GM19468 (cell line): ENCODE data around the gene TBC1D20.

ENCODE experiments used
- ATAC-seq: cut with Tn5 transposase; IDR thresholded peaks from one replicate; pipeline ENCODE4 v1.9.1; 2021; ENCODE audit warnings: mild to moderate bottlenecking, moderate library complexity, moderate number of reproducible peaks; ENCODE audit not compliant: unreplicated experiment; ENCODE audit errors: extremely low read depth

TBC1D20 gene

DNA sequence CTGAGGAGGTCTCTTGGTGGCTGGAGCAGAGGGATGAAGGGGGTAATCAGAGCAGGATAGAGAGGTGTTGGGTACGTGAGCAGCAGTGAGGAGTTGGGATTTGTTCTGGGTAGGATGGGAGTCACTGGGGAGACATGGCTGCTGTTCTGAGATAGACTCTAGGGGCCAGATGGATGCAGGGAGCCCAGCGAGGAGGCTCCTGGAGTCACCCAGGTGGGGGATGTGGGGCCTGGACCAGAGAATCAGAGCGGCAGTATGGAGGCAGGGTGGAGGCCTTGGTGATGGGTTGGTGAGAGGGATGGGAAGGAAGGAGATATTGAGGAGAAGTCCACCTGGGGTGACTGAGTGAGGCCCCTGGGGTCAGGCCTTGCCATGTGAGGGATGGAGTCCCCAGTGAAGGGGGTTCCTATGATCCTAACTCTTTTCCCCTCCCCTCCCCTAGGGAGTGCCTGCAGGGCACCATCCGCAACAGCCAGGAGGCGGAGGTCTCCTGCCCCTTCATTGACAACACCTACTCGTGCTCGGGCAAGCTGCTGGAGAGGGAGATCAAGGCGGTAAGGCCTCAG lies 40.6 kb downstream of the TBC1D20 start:
- no peak for ATAC-seq

DNA sequence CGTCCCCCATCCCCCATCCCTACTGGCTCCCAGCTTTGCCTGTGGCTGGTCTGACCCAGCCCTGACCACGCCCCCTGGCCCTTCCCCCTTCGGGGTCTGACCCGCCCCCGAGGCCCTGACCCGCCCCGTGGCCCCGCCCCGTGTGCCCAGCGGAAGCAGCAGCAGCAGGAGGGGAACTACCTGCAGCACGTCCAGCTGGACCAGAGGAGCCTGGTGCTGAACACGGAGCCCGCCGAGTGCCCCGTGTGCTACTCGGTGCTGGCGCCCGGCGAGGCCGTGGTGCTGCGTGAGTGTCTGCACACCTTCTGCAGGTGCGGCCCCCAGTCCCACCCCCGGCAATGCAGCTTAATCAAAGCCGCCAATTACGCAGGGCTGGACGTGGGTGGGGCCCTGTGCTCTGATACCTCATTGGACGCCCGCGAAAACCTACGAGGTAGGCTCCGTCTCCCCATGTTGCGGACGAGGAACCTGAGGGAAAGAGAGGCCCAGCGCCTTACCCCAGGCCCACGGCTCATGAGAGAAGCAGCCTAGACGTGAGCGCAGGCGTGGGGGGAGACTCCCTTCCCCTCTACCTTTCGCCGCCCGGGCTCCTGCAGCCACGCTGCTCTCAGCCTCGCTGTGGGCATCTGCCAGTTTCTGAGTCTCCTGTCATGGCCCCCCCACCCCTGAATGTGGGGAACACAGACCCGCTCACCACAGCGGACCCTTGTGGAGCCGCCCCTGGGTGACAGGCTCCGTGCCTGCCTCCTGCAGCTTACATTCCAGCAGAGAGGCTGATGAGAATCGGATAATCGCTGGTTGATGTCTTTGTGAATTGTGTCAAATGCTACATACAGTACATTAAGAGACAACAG lies 41.4 kb downstream of the TBC1D20 start:
- no peak for ATAC-seq

DNA sequence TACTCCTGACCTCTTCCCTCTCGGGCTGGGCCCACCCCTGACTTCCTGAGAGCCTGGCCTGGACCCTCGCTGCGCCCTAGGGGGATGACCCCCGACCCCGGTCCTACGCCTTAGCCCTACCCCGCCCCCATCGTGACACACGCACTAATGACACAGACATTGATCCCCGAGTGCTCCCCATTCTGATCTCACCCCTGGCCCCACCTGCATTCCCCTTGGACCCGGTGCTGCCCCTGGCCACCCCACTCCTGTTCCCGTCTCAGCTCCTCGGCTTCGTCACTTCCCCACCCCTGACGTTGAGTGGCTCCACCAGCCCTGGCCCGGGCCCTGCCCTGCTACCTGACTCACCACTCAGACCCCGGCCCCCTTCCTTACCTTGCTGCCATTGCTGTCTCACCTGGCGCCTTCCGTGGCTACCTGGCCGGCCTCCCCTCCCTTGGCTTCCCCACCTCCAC lies 42.1 kb downstream of the TBC1D20 start:
- ATAC-seq = no peak

DNA sequence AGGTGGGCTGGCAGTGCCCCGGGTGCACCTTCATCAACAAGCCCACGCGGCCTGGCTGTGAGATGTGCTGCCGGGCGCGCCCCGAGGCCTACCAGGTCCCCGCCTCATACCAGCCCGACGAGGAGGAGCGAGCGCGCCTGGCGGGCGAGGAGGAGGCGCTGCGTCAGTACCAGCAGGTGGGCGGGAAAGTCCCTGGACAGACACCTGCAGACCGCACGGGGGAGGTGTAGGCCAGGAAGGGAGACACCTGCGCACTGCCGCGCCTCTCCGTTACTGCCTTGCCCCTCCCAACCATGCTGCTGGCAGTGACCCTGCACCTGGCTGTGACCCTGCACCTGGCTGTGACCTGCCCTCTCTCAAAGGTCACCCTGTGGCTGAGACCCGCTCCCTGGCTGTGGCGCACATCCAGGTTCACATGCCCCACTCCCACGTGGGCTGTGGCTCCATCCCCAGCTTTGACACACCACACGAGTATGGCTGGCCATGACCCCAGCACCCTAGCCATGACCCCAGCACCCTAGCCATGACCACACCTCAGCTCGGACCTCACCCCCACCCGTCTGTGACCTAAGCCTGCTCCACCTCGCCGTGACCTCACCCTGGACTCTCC lies 42.7 kb downstream of the TBC1D20 start:
- no peak for ATAC-seq

DNA sequence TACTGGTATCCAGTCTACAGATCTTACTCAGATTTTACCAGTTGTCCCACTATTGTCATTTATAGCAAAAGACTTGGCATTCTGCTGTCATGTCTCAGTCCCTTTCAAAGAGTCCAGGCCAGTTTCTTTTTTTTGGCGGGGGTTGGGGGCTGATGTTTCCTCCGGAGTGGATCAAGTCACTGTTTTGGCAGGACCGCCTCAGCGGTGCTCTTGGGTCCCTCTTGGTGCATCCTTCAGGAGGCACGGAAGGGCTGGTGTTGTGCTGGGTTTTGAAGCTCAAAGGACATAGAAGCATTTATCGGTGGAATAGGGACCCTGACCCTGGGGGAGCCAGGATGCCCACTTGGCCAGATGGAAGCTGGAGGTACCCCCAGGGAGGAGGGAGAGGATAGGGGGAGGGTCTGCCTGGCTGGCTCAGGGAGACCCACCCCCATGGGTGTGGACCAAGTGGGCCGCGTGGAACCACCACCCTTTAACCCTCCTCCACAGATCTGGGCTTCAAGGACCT lies 43.4 kb downstream of the TBC1D20 start:
- no peak for ATAC-seq

DNA sequence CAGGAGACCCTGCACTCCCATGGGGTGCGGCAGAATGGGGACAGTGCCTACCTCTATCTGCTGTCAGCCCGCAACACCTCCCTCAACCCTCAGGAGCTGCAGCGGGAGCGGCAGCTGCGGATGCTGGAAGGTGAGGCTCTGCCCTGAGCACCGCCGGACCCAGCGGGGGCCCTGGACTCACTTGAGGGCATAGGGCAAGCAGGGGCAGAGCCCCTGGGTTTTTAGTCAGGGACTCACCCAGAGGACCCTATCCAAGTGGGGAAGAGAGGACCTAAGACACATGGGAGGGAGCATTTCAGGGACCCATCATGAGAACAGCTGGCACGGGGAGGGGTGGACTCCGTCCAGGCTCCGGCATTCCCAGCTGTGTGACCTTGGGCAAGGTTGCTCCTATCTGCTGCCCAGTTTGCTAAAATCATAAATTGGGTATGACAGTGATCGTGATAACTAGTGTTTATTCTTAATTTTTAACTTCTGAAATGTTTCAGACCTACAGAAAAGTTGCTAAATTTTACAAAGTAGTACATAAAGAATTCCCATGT lies 44.5 kb downstream of the TBC1D20 start:
- ATAC-seq = no peak

DNA sequence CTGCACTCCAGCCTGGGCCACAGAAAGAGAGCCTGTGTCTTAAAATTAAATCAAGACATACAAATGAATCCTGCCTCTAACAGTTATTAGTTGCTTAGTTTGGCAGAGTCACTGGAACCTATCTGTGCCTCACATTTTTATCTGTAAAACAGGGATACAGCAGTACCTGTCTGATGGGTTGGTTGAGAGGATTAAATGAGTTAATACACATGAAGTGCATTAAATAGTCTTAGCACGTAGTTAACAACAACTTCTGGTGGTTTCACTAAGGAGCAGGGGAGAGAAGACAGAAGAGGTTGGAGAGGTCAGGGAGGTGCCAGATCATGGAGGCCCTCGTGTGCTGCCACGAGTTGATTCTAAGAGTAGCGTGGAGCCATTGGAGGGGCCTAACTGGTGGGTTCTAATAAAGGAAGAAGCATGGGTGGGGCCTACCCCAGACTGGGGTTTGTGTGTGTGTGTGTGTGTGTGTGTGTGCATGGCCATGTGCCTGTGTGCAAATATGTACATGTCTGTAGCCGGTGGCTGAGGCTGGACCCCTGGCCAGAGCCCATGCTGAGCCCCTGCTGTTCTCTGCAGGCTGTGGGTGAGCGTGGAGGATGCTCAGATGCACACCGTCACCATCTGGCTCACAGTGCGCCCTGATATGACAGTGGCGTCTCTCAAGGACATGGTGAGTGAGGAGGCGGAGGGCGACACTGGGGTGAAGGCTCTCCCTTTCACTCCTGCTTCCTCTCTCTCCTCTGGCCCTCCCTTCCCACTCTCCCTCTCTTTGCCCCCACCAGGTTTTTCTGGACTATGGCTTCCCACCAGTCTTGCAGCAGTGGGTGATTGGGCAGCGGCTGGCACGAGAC lies 45.2 kb downstream of the TBC1D20 start:
- no peak for ATAC-seq

DNA sequence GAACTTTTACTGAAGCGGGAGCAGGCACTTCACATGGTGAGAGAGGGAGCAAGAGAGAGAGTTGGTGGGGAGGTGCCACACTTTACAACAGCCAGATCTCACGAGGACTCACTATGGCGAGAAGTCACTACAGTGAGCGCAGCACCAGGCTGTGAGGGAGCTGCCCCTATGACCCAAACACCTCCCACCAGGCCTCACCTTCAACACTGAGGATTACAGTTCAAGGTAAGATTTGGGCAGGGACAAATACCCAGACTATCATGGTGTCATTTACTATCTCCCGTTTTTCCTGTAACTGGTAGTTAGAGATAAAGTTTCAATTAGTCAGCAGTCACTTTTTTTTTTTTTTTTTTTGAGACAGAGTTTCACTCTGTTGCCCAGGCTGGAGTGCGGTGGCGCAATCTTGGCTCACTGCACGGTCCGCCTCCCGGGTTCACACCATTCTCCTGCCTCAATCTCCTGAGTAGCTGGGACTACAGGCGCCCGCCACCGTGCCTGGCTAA lies 46.5 kb downstream of the TBC1D20 start:
- no peak for ATAC-seq

DNA sequence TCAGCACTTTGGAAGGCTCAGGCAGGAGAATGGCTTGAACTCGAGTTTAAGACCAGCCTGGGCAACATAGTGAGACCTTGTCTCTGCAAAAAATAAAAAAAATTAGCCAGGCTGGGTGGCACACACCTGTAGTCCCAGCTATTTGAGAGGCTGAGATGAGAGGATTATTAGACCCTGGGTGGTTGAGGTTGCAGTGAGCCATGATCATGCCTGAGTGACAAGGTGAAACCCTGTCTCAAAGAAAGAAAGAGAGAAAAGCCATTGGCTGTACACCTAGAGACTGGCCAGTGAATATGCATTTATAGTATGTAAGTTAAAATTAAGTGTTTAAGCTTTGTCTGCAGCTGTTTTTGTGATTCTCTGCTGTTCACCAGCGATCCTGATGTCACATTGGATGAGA lies 48.2 kb downstream of the TBC1D20 start:
- ATAC-seq = no peak

DNA sequence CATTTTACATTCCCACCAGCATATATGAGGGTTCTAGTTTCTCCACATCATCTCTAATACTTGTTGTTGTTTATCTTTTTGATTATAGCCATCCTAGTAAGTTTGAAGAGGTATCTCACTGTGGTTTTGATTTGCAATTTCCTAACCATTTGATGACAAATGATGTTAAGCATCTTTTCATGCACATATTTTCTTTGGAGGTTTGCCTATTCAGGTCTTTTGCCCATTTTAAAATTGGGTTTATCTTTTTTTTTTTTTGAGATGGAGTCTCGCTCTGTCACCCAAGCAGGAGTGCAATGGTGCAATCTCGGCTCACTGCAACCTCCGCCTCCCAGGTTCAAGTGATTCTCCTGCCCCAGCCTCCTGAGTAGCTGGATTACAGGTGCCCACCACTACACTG lies 50.3 kb downstream of the TBC1D20 start:
- ATAC-seq = no peak

DNA sequence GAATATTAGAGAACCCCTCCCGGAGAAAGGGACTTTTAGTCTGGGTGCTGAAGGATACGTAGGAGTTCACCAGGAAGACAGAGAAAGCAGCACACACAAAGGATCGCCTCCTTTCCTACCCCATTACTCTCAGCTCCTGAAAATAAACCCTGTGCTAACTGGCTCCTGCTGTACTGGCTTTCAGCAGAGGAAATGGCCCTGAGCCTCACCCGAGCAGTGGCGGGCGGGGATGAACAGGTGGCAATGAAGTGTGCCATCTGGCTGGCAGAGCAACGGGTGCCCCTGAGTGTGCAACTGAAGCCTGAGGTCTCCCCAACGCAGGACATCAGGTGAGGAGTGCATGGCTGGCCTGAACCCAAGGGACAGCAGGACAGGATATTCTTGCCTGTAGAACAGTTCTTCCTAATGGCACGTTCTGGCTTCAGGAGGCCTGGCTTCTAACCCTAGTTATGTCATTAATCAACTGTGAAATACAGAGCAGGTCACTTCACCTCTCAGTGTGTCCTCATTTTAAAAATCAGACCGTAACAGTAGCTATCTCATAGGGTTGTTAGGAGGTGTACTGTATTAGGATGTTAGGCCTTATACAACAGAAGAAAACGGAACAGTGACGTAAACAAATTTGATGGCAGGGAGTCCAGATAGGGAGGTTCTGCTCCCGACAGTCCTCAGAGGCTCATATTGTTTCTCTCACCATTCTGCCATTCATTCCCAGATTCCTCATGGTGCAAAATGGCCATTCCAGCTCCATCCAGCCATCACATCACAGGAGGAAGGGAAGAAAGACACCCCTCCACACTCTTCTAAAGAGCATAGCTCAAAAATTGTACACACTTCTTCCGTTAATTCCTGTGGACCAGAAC lies 52.4 kb downstream of the TBC1D20 start:
- no peak for ATAC-seq

DNA sequence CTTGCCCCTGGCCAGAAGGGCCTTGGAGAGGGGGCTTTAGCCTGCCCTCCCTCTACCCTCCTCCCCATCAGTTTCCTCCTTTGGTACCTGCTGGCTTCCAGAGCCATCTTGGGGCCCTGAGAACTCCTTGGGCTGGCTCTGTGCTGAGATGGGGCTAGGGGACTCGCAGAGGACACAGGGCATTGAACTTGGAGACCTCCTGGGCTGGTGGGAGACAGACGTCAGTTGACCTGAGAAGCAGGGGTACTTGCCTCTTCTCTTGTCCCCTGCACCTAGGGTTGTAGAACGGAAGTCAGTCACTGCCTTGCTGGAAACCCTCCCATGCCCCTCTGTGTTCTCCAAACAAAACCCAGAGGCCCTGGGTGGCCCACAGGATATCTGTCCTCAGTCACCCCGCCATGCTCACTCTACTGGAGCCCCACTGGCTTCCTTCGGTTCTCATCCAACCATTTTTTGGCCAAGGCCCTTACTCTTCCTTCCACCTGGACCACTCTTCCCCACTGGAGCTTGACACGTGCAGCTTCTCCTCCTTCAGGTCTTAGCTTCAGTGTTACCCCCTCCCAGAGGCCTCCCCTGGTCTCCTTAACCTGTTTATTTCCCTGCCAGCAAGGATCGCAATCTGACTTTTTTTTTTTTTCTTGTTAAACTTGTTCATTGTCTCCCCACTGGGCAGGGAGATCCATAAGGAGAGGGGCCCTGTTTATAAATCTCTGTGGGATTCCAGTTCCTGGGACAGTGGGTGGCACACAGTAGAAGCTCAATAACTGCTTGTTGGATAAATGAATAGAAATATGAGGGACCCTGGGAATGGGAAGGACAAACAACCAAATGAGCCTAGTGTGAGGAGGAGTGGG lies 53.3 kb downstream of the TBC1D20 start:
- ATAC-seq = no peak

DNA sequence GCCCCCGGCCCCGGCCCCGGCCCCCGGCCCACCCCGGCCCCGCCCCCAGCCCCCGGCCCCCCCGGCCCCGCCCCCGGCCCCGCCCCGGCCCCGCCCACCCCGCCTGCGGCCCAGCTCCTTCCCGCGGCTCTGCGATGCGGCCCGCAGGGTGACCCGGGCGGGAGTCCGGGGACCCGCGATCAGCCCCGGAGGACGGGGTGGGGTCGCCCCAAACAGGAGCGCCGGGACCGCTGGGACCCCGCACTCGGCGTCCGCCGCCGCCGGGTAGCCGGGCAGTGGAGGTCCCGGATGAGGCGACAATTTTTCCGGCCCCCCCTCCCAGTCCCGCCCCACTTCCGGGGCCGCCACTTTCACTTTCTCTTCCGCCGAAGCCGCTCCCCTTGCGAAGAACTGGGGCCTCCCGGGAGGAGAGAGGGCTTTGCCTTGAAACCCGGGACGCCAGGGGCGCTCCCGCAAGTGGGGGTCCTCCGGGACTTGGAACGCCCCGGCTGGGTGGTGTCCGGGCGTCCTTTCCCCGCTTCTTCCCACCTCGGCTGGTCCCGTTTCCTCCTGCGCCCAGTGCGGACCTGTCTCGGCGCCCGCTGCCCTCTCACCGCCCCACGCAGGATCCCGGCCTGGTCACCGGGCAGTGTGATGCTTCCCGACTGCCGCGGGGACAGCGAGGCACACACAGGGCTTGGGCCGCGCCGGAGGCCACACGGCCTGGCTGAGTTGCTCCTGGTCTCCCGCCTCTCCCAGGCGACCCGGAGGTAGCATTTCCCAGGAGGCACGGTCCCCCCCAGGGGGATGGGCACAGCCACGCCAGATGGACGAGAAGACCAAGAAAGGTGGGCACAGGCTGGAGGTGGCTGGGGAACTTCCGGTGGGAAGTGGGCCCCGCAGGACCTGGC lies 54.1 kb downstream of the TBC1D20 start, which contains the start of gene RBCK1:
Gene RBCK1 (plus strand): TSS at position 347 of the 890 bp plus-strand sequence. CDS start 459 bp downstream, at position 806.
- ATAC-seq = peak; percentile 20

DNA sequence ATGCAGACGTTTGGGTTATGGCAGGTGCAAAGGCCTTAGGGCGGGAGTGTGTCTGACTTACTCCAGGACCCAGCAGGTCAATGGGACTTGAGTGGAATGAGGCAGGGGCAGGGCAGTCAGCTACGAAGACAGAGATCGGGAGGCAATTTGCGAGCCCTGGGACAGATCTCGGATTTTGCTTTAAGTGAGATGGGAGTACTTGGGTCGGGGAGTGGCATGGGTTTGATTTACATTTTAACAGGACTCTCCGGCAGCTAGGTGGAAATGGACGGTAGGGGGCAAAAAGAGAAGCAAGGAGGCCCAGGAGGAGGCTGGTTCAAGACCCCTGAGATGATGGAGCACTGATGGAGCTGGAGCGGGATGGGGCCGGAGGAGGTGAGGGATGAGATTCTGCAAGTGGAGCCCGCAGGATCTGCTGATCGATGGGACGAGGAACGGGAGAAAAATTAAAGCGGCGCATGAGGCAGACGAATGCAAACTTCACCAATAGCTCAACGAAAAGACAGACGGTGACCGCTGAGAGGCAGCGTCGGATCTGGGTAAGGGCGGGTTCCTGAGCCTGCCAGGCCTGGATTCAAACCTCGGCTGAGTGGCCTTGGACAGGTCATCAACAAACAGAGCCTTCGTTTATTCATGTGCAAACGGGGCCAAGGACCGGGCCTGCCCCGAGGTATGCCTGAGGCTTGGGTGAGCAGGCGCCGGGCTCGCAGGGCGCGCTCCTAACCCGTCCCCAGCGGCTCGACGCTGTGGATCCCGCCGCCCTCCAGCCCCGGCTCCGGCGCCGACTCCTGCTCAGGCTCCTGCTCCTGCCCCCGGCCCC lies 55.0 kb downstream of the TBC1D20 start:
- ATAC-seq = peak; percentile 48

DNA sequence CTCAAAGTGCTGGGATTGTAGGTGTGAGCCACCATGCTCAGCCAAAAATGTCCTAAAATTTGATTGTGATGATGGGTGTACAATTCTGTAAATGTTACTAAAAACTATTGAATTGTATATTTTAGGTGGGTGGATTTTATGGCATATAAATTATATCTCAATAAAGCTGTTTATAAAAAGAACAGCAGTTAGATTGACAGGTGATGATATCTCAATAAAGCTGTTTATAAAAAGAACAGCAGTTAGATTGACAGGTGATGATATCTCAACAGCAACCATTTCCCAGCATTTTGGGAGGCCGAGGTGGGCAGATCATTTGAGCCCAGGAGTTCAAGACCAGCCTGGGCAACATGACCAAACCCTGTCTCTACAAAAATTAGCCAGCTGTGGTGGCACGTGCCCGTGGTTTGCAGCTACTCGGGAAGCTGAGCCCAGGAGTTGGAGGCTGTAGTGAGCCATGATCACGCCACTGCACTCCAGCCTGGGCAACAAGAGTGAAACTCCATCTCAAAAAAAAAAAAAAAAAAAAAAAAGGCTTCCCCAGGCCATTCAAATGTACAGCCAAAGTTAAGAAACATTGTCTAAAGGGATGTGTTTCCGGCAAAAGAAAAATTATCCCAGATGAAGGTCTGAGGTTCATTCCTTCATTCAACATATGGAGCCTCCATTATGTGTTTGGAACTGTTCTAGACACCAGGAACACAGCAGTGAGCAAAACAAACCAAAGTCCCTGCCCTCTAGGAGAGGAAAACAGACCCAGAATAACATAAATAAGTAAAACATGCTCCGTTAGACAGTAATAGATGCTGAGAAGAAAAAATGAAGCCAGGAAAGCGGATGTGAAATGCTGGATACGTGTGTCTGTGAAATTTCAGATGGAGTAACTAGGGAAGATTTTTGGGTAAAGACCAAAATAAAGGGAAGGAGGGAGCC lies 55.9 kb downstream of the TBC1D20 start:
- no peak for ATAC-seq
